GM12873 (cell line): ENCODE results near the gene SMYD2.

ENCODE experiments used
- TF ChIP-seq, protein P1 (sequence below): IDR thresholded peaks from 2 replicates; pipeline ENCODE4 v1.5.1; 2012; ENCODE audit warnings: low read depth, mild to moderate bottlenecking, moderate library complexity, low read length, control low read depth; ENCODE audit not compliant: insufficient read depth; ENCODE audit errors: missing control alignments

The SMYD2 gene

GRCh38 chr1:214342525-214342924 lies 61.6 kb downstream of the SMYD2 start:
- TF ChIP-seq, protein P1, sequence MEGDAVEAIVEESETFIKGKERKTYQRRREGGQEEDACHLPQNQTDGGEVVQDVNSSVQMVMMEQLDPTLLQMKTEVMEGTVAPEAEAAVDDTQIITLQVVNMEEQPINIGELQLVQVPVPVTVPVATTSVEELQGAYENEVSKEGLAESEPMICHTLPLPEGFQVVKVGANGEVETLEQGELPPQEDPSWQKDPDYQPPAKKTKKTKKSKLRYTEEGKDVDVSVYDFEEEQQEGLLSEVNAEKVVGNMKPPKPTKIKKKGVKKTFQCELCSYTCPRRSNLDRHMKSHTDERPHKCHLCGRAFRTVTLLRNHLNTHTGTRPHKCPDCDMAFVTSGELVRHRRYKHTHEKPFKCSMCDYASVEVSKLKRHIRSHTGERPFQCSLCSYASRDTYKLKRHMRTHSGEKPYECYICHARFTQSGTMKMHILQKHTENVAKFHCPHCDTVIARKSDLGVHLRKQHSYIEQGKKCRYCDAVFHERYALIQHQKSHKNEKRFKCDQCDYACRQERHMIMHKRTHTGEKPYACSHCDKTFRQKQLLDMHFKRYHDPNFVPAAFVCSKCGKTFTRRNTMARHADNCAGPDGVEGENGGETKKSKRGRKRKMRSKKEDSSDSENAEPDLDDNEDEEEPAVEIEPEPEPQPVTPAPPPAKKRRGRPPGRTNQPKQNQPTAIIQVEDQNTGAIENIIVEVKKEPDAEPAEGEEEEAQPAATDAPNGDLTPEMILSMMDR = no peak

GRCh38 chr1:214344897-214345296 lies 63.9 kb downstream of the SMYD2 start:
- TF ChIP-seq, protein P1 = no peak

DNA sequence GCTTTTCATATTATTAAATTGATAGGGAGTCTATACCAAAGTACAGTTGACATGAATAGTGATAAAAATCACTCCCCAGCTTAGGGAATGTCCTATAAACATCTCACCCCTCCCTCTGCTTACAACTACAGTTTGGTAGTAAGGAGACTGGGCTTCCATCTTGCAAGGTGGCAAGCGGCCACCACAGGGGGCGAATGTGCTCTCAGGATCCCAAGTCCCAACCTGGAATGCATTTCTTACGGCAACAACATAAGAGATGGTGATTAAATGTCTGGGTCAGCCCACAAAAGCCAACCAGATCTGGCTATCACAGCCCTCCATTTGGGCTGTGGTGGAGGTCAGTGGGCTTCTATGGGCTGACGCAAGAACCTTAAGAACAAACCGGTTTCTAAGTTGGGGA lies 68.0 kb downstream of the SMYD2 start:
- TF ChIP-seq, protein P1 = no peak

GRCh38 chr1:214349781-214350180 lies 68.8 kb downstream of the SMYD2 start:
- TF ChIP-seq, protein P1 = no peak

DNA sequence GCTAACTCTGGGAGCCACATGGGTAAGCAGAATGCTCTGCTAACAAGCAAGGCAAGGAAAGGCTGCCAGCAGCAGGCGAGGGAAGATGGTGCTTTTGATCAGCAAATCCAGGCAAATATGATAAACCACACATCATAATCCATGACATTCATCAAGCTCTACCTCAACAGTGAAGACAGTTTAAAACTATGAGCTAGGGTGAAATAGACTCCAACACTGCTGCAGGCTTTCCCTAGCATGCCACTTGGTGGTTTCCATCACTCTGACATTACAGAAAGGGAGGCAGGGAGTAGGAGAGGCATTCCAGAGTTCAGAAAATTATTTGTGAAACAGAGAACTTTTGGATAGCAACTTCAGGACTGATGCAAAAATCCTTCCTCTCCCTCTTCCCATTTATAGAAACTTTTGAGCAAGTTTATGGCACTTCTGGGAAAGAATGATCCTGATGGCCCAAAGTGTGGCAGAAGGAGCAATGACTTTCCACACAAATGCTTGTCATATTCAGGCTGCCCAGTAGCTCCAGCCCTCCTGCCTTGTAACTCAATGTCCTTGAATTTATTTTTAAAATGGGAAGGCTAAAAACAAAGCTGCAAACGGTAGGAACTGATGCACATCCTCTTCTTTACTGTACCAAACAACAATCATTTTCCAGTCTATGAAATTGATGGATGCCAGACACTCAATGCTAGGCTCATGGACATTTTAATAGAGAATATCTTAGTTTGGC lies 70.8 kb downstream of the SMYD2 start:
- TF ChIP-seq, protein P1 = no peak

DNA sequence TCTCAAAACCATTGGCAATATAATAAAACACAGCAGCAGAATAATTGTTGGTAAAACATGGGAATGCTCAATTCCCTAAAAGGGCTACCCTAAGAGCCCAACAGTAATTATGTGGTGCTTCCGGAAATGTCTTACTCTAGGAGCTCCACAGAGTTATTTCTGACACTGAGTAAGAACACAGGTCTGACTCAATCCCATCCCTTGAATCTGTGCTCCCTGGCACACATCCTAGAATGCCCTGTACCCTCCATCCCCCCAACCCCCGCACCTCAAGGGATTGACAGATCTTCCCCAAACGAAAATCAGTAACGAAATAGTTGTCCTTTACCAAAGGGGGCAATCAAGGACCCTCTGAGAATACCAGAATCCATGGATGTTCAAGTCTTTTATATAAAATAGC lies 71.9 kb downstream of the SMYD2 start:
- TF ChIP-seq, protein P1 = no peak

DNA sequence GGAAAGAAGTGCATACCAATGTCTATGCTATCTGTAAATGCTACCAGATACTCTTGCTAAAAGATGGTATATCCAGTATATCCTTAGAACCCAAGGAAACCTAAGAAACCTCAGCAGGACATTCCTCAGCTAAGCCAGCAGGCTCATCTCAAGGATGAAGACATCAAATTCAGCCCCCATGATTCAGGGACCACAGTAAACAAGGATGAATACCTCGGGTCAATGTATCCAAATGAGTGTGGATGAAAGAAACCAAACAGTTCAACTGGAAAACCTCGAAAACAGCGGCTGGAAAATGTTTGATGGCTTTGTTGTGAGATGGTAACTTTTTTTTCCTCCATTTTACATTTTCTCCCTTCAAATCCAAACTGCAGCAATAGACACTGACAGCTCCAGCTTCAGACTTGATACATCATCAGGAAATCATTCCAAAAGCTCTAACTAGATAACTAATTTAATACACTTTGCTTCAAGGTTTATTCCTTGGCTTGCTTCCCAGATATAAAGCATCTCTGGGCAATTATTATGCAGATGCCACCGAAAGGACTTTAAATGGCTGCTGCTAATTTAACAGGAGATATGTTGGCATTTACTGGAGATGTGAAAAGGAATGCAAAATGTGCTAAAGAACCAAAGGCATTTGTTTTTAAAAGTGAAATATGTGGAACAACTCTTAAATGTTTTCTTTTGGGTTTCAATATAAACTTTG lies 73.6 kb downstream of the SMYD2 start:
- TF ChIP-seq, protein P1 = no peak
